ENCODE measurements around the gene ABCA12. TPM values are rescaled to one million over a fixed set of nuclear protein-coding genes. Genes with fewer than 3 reads are reported as not detected.

ABCA12 gene
- total and polyA plus RNA-seq, 5 donors from 2014 or later: not detected

DNA sequence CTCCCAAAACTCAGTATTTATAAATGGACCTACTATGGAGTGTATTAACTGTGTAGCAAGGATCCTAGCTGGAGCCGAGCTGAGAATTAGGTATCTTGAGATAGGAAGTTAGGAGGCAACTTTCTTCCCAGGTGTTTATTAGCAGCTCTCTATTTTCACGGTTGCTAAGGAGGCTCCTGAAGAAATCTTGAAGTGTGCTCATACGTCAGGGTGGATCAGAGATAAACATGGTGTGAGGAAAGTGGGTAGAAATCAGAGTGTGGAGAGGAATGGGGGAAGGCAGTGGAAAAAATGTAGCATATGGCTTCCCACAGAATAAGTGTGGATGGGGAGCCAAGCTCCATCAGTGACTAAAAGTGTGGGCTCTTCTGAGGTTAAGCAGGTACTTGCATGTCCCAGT lies 104.3 kb downstream of the ABCA12 start:
- DNase-seq (no peak), ATAC-seq (ENCODE audit: low read depth in 2 of 2) (no peak)
- no peaks in the 10 kb centered on the region for H3K27me3 Mint-ChIP-seq
- H3K4me3 ChIP-seq (ENCODE audit: low read depth, low read length): no peak overlapping the region
- no peaks in the 10 kb centered on the region for H3K4me1 Mint-ChIP-seq
- peaks cover 0 to 1% (median 0%) of the 10 kb centered on the region in 7 donors for H3K9me3 Mint-ChIP-seq
- H3K4me3 Mint-ChIP-seq: no peak overlapping the region
- no peak overlapping the region for H3K27ac Mint-ChIP-seq
- no peaks in the 10 kb centered on the region for H3K36me3 ChIP-seq (ENCODE audit: control insufficient read depth, insufficient read depth, low read length)
- H3K27ac ChIP-seq (ENCODE audit: insufficient read depth, low read length, poor library complexity, severe bottlenecking): no peak overlapping the region
- H3K36me3 Mint-ChIP-seq: no peaks in the 10 kb centered on the region
- no peaks in the 10 kb centered on the region for H3K27me3 ChIP-seq (ENCODE audit: control insufficient read depth, insufficient read depth, low read length)
- no peaks in the 10 kb centered on the region for H3K4me1 ChIP-seq (ENCODE audit: control insufficient read depth, insufficient read depth, low read length, poor library complexity, severe bottlenecking)
- H3K9me3 ChIP-seq (ENCODE audit: control insufficient read depth in 2 of 2, low read length in 2 of 2): no peaks in the 10 kb centered on the region

DNA sequence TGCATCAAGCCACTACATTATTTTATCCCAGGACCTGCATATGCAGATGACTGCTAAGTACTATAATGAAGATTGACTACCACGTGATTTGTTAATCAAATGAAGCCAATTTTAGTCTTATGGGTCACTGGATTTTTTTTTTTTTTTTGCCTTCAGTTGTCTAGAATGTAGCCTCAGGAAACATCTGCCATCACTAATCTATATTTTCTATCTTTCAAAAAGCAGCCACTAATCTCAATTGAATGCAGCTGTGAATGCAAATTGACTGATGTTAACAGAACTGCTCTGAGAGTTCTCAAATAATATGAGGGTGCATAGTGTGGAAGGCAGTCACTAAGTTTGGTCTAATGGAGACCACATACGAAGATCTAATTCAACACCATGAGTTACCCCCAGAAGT lies 106.3 kb downstream of the ABCA12 start:
- Mint-ChIP-seq H3K4me1 (no peaks in the 10 kb centered on the region), H3K9me3 (peaks cover 0 to 1% (median 0%) of the 10 kb centered on the region in 7 donors), H3K36me3 (no peaks in the 10 kb centered on the region), H3K4me3 (no peak overlapping the region), H3K27ac (no peak overlapping the region), H3K27me3 (no peaks in the 10 kb centered on the region)
- Histone ChIP-seq H3K9me3 (ENCODE audit: control insufficient read depth in 2 of 2, low read length in 2 of 2) (no peaks in the 10 kb centered on the region), H3K4me1 (ENCODE audit: control insufficient read depth, insufficient read depth, low read length, poor library complexity, severe bottlenecking) (no peaks in the 10 kb centered on the region), H3K4me3 (ENCODE audit: low read depth, low read length) (no peak overlapping the region), H3K27me3 (ENCODE audit: control insufficient read depth, insufficient read depth, low read length) (no peaks in the 10 kb centered on the region), H3K27ac (ENCODE audit: insufficient read depth, low read length, poor library complexity, severe bottlenecking) (no peak overlapping the region), H3K36me3 (ENCODE audit: control insufficient read depth, insufficient read depth, low read length) (no peaks in the 10 kb centered on the region)
- ATAC-seq (ENCODE audit: low read depth in 2 of 2) (no peak), DNase-seq (no peak)

DNA sequence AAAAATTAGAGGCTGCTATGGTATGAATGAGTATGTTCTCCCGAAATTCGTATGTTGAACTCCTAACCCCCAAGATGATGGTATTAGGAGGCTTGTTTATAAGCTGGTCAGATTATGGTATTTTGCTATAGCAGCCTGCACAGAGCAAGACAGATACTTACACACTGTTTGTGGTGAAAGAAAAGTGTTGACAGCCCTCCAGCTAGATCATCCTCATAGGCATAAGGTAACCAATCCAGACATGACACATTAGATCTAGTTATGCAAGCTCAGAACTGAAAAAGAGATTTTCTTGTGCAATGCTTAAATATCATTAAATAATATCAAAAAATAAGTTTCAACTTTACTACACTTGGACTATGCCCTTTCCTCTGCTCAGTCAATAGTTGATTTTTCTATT lies 107.1 kb downstream of the ABCA12 start:
- Histone ChIP-seq H3K4me3 (ENCODE audit: low read depth, low read length) (no peak overlapping the region), H3K27ac (ENCODE audit: insufficient read depth, low read length, poor library complexity, severe bottlenecking) (no peak overlapping the region), H3K4me1 (ENCODE audit: control insufficient read depth, insufficient read depth, low read length, poor library complexity, severe bottlenecking) (no peaks in the 10 kb centered on the region), H3K9me3 (ENCODE audit: control insufficient read depth in 2 of 2, low read length in 2 of 2) (no peaks in the 10 kb centered on the region), H3K27me3 (ENCODE audit: control insufficient read depth, insufficient read depth, low read length) (no peaks in the 10 kb centered on the region), H3K36me3 (ENCODE audit: control insufficient read depth, insufficient read depth, low read length) (no peaks in the 10 kb centered on the region)
- H3K27ac Mint-ChIP-seq: no peak overlapping the region
- no peaks in the 10 kb centered on the region for H3K36me3 Mint-ChIP-seq
- H3K4me1 Mint-ChIP-seq: no peaks in the 10 kb centered on the region
- no peak for DNase-seq
- ATAC-seq (ENCODE audit: low read depth in 2 of 2): no peak
- no peaks in the 10 kb centered on the region for H3K27me3 Mint-ChIP-seq
- H3K9me3 Mint-ChIP-seq: peaks cover 0 to 1% (median 0%) of the 10 kb centered on the region in 7 donors
- no peak overlapping the region for H3K4me3 Mint-ChIP-seq

DNA sequence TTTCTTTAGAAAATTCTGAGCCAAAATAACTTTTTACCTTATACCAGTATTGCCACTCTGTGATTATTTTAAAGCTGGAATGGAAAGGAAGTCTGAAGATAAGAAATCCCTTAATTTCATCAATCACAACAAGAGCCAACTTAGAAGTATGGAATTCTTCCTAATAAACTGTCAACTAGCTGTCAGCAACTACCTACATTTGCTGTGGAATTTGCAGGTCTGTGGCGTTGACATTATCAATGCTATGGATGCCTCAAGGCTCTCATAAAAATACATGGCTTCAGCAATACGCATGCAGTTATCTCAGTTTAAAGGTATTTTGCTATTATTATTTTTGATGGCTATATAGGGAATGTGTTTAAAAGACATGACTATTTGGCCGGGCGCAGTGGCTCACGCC lies 108.5 kb downstream of the ABCA12 start:
- no peaks in the 10 kb centered on the region for H3K36me3 ChIP-seq (ENCODE audit: control insufficient read depth, insufficient read depth, low read length)
- Mint-ChIP-seq H3K36me3 (no peaks in the 10 kb centered on the region), H3K27me3 (no peaks in the 10 kb centered on the region), H3K27ac (no peak overlapping the region), H3K9me3 (peaks cover 0 to 1% (median 0%) of the 10 kb centered on the region in 7 donors), H3K4me1 (no peaks in the 10 kb centered on the region), H3K4me3 (no peak overlapping the region)
- H3K27ac ChIP-seq (ENCODE audit: insufficient read depth, low read length, poor library complexity, severe bottlenecking): no peak overlapping the region
- DNase-seq (no peak), ATAC-seq (ENCODE audit: low read depth in 2 of 2) (no peak)
- no peaks in the 10 kb centered on the region for H3K27me3 ChIP-seq (ENCODE audit: control insufficient read depth, insufficient read depth, low read length)
- H3K9me3 ChIP-seq (ENCODE audit: control insufficient read depth in 2 of 2, low read length in 2 of 2): no peaks in the 10 kb centered on the region
- H3K4me1 ChIP-seq (ENCODE audit: control insufficient read depth, insufficient read depth, low read length, poor library complexity, severe bottlenecking): no peaks in the 10 kb centered on the region
- no peak overlapping the region for H3K4me3 ChIP-seq (ENCODE audit: low read depth, low read length)

DNA sequence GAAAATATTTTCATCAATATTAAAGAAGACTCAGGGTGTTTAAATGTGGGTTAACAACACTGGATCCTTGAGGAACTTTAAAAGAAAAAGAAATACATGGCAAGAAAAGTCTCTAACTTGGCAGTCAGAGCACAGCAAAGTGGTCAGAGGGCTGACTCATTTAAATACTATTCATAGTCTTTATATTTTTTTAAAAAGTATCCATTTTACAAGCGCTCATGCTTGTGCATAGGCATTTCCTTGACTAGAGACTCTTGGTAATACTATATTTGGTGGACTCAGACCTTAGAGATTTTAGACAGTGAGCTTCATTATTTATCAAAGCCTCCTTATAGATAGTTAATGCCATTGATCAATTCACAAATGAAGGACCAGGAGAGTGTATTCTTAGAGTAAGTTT lies 110.2 kb downstream of the ABCA12 start:
- Histone ChIP-seq H3K27me3 (ENCODE audit: control insufficient read depth, insufficient read depth, low read length) (no peaks in the 10 kb centered on the region), H3K4me3 (ENCODE audit: low read depth, low read length) (no peak overlapping the region), H3K9me3 (ENCODE audit: control insufficient read depth in 2 of 2, low read length in 2 of 2) (no peaks in the 10 kb centered on the region), H3K36me3 (ENCODE audit: control insufficient read depth, insufficient read depth, low read length) (no peaks in the 10 kb centered on the region), H3K27ac (ENCODE audit: insufficient read depth, low read length, poor library complexity, severe bottlenecking) (no peak overlapping the region), H3K4me1 (ENCODE audit: control insufficient read depth, insufficient read depth, low read length, poor library complexity, severe bottlenecking) (no peaks in the 10 kb centered on the region)
- DNase-seq: no peak
- Mint-ChIP-seq H3K4me1 (no peaks in the 10 kb centered on the region), H3K4me3 (no peak overlapping the region), H3K27ac (no peak overlapping the region), H3K9me3 (peaks cover 0 to 4% (median 0%) of the 10 kb centered on the region in 7 donors), H3K36me3 (no peaks in the 10 kb centered on the region), H3K27me3 (no peaks in the 10 kb centered on the region)
- ATAC-seq (ENCODE audit: low read depth in 2 of 2): no peak

DNA sequence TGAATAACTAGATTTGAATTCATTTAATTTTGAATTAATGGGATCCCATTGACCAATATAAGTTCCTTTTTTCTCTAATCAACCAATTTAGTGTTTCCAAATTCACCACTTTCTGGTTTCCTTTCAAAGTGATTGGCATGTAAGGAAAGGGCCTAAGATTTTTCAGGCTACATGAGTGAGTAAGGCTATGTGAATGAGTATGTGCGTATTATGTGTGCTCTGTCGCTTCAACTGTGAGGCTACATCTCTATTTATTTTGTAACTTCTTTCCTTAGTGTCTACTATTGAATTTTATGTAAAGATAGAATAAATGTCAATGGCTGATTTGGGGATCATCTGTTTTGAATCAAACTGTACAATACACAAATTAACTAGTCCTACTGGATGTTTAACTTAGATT lies 110.6 kb downstream of the ABCA12 start:
- H3K36me3 Mint-ChIP-seq: no peaks in the 10 kb centered on the region
- Histone ChIP-seq H3K27ac (ENCODE audit: insufficient read depth, low read length, poor library complexity, severe bottlenecking) (no peak overlapping the region), H3K9me3 (ENCODE audit: control insufficient read depth in 2 of 2, low read length in 2 of 2) (no peaks in the 10 kb centered on the region), H3K4me3 (ENCODE audit: low read depth, low read length) (no peak overlapping the region), H3K4me1 (ENCODE audit: control insufficient read depth, insufficient read depth, low read length, poor library complexity, severe bottlenecking) (no peaks in the 10 kb centered on the region), H3K36me3 (ENCODE audit: control insufficient read depth, insufficient read depth, low read length) (no peaks in the 10 kb centered on the region), H3K27me3 (ENCODE audit: control insufficient read depth, insufficient read depth, low read length) (no peaks in the 10 kb centered on the region)
- no peak overlapping the region for H3K4me3 Mint-ChIP-seq
- H3K27ac Mint-ChIP-seq: no peak overlapping the region
- ATAC-seq (ENCODE audit: low read depth in 2 of 2) (no peak), DNase-seq (no peak)
- peaks cover 0 to 4% (median 0%) of the 10 kb centered on the region in 7 donors for H3K9me3 Mint-ChIP-seq
- no peaks in the 10 kb centered on the region for H3K4me1 Mint-ChIP-seq
- no peaks in the 10 kb centered on the region for H3K27me3 Mint-ChIP-seq

DNA sequence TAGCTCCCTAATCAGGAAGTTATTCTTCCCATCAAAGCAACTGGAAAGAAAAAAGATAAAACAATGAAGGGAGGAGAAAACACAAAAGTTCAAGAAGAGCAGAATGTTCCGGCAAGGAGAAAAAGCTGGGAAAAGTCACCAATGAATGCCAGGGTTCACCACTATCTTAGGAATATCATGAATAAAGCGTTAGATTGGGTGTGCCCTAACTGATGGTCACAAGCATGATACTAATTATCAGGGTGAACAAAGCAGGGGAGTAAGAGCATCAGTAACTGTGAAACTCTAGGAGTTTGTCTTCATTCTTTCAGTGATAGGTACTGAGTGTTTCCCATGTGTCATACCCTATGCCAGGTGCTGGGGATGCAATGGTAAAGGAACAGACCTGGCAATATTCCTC lies 115.5 kb downstream of the ABCA12 start:
- ATAC-seq (ENCODE audit: low read depth in 2 of 2): no peak
- H3K4me3 ChIP-seq (ENCODE audit: low read depth, low read length): no peak overlapping the region
- no peaks in the 10 kb centered on the region for H3K36me3 Mint-ChIP-seq
- no peaks in the 10 kb centered on the region for H3K27me3 Mint-ChIP-seq
- no peak overlapping the region for H3K27ac Mint-ChIP-seq
- DNase-seq: no peak
- H3K4me3 Mint-ChIP-seq: no peak overlapping the region
- no peaks in the 10 kb centered on the region for H3K4me1 Mint-ChIP-seq
- H3K9me3 ChIP-seq (ENCODE audit: control insufficient read depth in 2 of 2, low read length in 2 of 2): no peaks in the 10 kb centered on the region
- H3K36me3 ChIP-seq (ENCODE audit: control insufficient read depth, insufficient read depth, low read length): no peaks in the 10 kb centered on the region
- H3K9me3 Mint-ChIP-seq: peaks cover 0 to 3% (median 0%) of the 10 kb centered on the region in 7 donors
- no peaks in the 10 kb centered on the region for H3K4me1 ChIP-seq (ENCODE audit: control insufficient read depth, insufficient read depth, low read length, poor library complexity, severe bottlenecking)
- no peaks in the 10 kb centered on the region for H3K27me3 ChIP-seq (ENCODE audit: control insufficient read depth, insufficient read depth, low read length)
- no peak overlapping the region for H3K27ac ChIP-seq (ENCODE audit: insufficient read depth, low read length, poor library complexity, severe bottlenecking)

DNA sequence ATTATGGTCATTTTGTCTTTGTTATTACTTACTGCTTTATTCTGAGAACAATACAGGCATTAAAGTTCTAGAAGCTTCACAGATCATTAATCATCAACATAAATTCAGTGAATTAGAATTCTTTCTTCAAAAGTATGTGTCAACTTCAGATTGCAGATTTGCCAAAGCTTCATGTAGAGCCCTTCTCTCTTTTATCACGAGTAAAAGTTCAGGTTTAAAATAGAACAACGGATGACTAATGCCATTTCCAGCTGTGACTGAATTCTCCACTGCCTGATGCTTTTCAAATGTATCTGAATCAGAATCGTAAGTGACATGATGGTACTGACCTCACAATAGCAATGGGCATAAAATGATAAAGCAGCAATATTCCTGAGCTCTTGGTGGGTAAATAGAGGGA lies 116.0 kb downstream of the ABCA12 start:
- Mint-ChIP-seq H3K36me3 (no peaks in the 10 kb centered on the region), H3K9me3 (peaks cover 0 to 3% (median 0%) of the 10 kb centered on the region in 7 donors), H3K27me3 (no peaks in the 10 kb centered on the region), H3K27ac (no peak overlapping the region), H3K4me3 (no peak overlapping the region), H3K4me1 (no peaks in the 10 kb centered on the region)
- Histone ChIP-seq H3K9me3 (ENCODE audit: control insufficient read depth in 2 of 2, low read length in 2 of 2) (no peaks in the 10 kb centered on the region), H3K27me3 (ENCODE audit: control insufficient read depth, insufficient read depth, low read length) (no peaks in the 10 kb centered on the region), H3K4me1 (ENCODE audit: control insufficient read depth, insufficient read depth, low read length, poor library complexity, severe bottlenecking) (no peaks in the 10 kb centered on the region), H3K27ac (ENCODE audit: insufficient read depth, low read length, poor library complexity, severe bottlenecking) (no peak overlapping the region), H3K36me3 (ENCODE audit: control insufficient read depth, insufficient read depth, low read length) (no peaks in the 10 kb centered on the region), H3K4me3 (ENCODE audit: low read depth, low read length) (no peak overlapping the region)
- DNase-seq: no peak
- ATAC-seq (ENCODE audit: low read depth in 2 of 2): no peak
